ENCODE results near the gene KRT86. TPM values are rescaled to one million over a fixed set of nuclear protein-coding genes. Genes with fewer than 3 reads are reported as not detected.

Gene KRT86
- total and polyA plus RNA-seq, 10 donors: 0.08 to 0.26 (median 0.13) TPM; not detected in 6

DNA sequence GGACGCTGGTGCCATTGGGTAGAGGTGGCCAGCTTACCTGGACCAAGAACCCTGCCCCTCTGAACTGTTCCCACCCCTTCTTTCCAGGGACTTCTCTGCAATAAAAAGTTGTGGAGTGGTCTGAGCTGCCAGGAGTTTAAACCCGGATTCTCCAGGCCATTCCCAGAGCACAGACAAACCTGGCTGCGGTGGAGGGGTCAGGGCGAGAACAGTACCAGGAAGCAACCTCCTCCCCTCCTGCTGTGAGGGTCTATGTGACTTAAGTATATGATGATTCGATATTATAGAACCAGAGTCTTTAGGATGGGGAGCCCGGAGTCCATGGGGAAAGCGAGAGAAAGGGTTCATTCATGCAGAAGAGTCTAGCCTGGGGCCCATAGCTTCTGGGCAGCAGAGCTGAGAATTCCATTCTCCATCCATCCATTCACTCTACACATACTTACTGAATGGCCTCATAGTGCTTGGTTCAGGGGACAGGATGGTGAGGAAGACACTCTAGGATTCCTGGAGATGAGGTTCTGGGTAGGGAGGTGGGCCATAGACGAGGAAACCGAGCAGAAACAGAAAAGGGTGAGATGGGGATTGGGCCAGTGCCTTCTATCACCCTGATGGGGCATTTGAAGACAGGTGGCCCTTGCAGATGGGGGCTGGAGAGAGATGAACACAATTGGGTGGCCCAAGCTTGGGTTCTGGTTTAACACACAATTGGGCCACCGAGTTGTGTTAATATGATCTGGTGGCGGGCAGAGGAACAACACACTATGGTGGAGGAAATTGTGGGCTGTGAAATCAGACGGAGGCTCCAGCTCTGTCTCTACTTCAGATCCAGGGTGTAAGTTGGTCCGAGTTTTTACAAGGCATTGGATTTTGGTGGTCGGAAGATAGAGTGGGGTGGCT is 5.2 kb downstream of the KRT86 start:
- TF ChIP-seq POLR2A (IDR thresholded peaks at IDR 0.05) (no peak), POLR2AphosphoS5 (IDR thresholded peaks at IDR 0.05) (no peak), CTCF (IDR thresholded peaks at IDR 0.05 in 8 of 11, conservative IDR thresholded peaks at IDR 0.05 in 3 of 11) (no peak)
- no peak overlapping the region for H3K27ac ChIP-seq
- DNase-seq: peak; percentile 27
- H3K36me3 ChIP-seq: no peaks in the 10 kb centered on the region
- no peak overlapping the region for H3K4me3 ChIP-seq
- H3K27me3 ChIP-seq (replicated peaks in 1 of 7): peaks cover 0 to 43% (median 4%) of the 10 kb centered on the region in 7 donors
- intact Hi-C loops (cut with DNase I; ENCODE audit: low total_unique reads): no loop called here
- H3K4me1 ChIP-seq: peaks cover 0 to 25% (median 9%) of the 10 kb centered on the region in 6 donors
- 84 to 89% (median 85%) methylated on average over 14 of the region's 14 CpGs for WGBS, 5 donors
- H3K9me3 ChIP-seq: no peaks in the 10 kb centered on the region

DNA sequence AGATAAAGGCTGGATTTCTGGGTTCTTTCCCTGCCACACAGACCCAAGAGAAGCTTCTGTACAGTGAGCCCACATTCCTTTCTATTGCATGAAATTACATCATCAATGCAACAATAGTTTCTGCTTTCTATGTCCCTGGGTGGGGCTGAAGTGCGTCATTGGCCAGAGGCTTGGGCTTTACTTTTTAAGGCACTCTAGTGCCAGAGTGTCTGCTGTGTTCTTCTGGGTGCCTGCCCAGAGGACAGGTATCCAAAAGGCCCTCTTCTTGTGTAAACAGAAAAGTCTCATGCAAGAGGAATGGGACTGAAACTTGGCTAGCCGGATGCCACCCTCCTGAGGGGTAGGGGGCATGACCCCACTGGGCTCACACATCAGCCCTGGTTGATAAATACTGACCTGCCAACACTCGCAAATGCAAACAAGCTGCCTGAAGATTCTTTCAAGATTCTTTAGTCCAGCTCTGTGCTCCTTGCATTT is 5.9 kb downstream of the KRT86 start:
- no peak overlapping the region for H3K4me3 ChIP-seq
- 70 to 88% (median 82%) methylated on average over 3 of the region's 3 CpGs for WGBS, 5 donors
- peak; percentile 35 for DNase-seq
- H3K27me3 ChIP-seq (replicated peaks in 1 of 7): peaks cover 0 to 40% (median 4%) of the 10 kb centered on the region in 7 donors
- peaks cover 0 to 25% (median 9%) of the 10 kb centered on the region in 6 donors for H3K4me1 ChIP-seq
- H3K9me3 ChIP-seq: no peaks in the 10 kb centered on the region
- TF ChIP-seq POLR2A (IDR thresholded peaks at IDR 0.05) (no peak), CTCF (IDR thresholded peaks at IDR 0.05 in 8 of 11, conservative IDR thresholded peaks at IDR 0.05 in 3 of 11) (no peak), POLR2AphosphoS5 (IDR thresholded peaks at IDR 0.05) (no peak)
- peak overlapping the region in 4 of 8 donors; percentile 17 to 48 (median 22) for H3K27ac ChIP-seq
- intact Hi-C loops (cut with DNase I; ENCODE audit: low total_unique reads): no loop called here
- no peaks in the 10 kb centered on the region for H3K36me3 ChIP-seq

GRCh38 chr12:52280796-52281560 is 6.5 kb downstream of the KRT86 start:
- WGBS, 5 donors: 59 to 77% (median 75%) methylated on average over 2 to 4 of the region's 4 CpGs
- TF ChIP-seq CTCF (IDR thresholded peaks at IDR 0.05 in 8 of 11, conservative IDR thresholded peaks at IDR 0.05 in 3 of 11): no peak
- no peak for TF ChIP-seq POLR2AphosphoS5 (IDR thresholded peaks at IDR 0.05)
- no peak for TF ChIP-seq POLR2A (IDR thresholded peaks at IDR 0.05)

More at GRCh38 chr12:52280796-52281560, 6.5 kb downstream of the KRT86 start:
- Histone ChIP-seq H3K36me3 (no peaks in the 10 kb centered on the region), H3K27me3 (replicated peaks in 1 of 7) (peaks cover 0 to 35% (median 4%) of the 10 kb centered on the region in 7 donors), H3K9me3 (no peaks in the 10 kb centered on the region), H3K27ac (peak overlapping the region in 4 of 8 donors; percentile 17 to 48 (median 22)), H3K4me1 (peaks cover 0 to 25% (median 9%) of the 10 kb centered on the region in 6 donors), H3K4me3 (no peak overlapping the region)
- intact Hi-C loops (cut with DNase I; ENCODE audit: low total_unique reads): no loop called here
- DNase-seq: peak; percentile 61

Data from spleen (tissue), 11 donors.